Esophagus mucosa (tissue), 1 donor: Measurements from ENCODE around the gene CTNS. TPM values are rescaled to one million over a fixed set of nuclear protein-coding genes. Genes with fewer than 3 reads are reported as not detected.
A peak's percentile ranks its signal among the peaks of the same experiment; 100 is the strongest.

Experiments used
- ATAC-seq: fragments of 200-7000 bp; cut with Tn5 transposase; one replicate; pipeline ENCODE4 v1.9.1; 2020
- total RNA-seq: library from RNA; stranded (reverse); gene quantifications from one replicate; pipeline ENCODE4 v1.2.4, GENCODE V29; 2023
- donor health status: DM: yes; HTN: yes; CAD: no.

The CTNS gene
- total RNA-seq = 4.9 TPM

DNA sequence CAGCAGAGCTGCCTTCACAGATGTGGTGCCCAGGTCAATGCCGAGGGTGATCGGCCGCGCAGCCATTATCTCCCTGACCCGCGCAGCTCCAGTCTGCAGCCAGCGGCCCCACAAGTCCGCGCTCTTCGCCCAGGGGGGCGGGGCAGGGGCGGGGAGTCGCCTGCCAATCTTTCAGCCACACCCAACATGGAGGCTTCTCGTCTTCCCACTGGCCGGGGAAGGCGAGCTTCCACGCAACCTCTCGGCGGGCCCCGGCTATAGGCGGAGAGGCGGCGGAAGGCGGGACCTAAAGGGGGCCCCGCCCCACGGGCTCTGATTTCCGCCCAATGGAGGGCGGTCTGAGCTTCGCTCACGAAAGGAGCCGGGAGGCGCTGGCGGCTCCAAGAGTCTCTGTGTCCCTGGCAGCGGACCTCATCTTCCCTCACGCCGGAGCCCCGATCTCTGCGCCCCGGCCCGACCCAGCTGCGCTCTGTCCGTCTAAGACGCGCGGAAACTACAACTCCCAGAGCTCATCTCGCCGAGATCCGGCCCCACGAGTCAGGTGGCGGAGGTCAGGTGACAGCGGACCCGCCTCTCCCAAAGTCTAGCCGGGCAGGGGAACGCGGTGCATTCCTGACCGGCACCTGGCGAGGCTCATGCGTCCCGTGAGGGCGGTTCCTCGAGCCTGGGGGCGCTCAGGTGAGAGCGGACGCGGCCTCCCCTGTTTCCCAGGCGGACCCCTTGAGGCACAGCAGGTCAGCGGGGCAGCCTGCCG lies at the start of gene CTNS, which contains the start of gene SHPK:
TSS of gene CTNS (plus strand) at position 607 of the 754 bp plus-strand sequence. CDS start 3,447 bp downstream, outside the sequence.
TSS of gene SHPK (minus strand) at position 97 of the 754 bp plus-strand sequence. CDS start at position 66, 31 bp downstream.
- peak; percentile 97 for ATAC-seq

DNA sequence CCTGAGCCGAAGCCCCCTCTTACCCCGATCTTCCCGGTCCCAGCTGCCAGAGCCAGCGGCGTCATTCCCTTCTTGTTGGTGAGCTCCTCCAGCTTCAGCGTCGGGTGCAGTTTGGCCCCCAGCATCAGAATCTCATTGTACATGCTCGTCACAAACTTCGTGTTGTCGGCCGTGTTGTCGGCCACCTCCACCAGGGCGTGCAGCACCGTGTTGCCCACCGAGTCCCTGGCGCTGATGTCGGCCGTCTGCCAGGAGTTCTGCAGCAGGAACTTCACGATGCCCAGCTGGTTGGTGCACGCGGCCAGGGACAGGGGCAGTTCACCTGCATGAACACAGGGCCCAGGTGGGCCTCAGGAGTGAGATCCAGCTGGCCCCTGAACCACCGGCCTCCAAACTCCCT lies 46.8 kb upstream of the CTNS start:
- ATAC-seq = no peak

DNA sequence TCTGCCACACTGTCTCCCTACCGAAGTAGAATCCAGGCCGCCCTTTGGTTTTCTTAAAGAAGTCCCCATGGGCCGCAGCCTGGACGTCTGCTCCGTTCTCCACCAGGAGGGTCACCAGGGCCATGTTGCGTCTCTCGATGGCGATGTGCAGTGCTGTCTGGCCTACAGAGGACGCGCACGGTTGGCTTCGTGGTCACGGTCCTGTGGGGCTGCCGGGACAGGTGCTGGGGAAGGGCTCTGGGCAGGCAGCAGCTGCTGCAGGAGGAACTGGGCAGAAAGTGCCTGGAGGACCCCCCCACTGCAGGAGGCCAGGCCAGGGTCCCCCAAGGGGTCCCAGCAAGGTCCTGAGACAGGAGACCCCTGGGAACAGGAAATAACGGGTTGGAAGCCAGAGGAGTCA lies 46.3 kb upstream of the CTNS start:
- ATAC-seq = no peak

DNA sequence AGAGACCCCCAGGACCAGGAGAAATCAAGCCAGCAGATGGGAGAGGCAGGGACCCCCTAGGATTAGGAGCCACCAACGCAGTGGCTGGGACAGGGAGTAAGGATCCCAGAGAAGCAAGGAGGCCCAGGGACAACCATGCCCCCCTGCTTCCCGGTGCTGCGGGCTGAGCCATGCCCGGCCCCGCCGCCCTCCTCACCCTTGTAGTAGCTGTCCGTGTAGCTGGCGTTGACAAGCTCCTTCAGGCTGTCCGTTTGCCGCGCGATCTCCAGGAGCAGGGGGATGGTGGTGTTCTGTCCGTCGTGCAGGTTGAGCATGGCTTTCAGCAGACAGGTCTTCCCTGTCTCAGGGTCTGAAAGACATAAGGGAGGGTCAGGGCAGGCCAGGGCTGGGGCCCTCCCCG lies 45.8 kb upstream of the CTNS start:
- no peak for ATAC-seq

DNA sequence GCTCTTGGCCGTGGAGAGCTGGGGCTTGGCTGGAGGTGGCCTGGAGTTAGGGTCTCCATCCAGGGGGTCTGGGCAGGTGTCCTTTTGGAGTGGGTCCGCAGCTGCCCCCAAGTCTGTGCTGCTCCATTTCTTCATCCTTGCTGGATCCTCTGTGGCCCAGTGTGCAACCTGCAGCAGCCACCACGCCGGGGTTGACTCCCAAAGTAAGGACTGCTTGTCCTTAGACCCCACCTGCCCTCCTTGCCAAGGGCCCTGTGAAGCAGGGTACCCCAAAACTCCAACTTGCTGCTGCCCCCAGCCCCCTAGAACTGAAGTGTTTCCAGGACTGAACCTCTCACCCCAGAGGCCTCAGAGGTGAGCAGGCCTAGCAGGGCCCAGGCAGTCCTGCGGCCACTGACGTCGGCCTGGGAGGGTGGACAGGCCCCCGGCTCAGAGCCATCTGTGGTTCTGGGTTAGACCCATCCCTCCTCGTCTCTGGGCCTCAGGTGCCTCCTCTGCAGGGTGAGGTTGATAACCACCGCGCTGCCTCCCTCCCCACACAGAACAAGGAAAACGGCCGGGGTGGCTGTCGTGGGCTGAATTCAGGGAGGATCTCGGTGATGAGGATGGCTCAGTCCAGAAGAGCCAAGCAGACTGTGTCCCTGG lies 44.2 kb upstream of the CTNS start:
- ATAC-seq = no peak

DNA sequence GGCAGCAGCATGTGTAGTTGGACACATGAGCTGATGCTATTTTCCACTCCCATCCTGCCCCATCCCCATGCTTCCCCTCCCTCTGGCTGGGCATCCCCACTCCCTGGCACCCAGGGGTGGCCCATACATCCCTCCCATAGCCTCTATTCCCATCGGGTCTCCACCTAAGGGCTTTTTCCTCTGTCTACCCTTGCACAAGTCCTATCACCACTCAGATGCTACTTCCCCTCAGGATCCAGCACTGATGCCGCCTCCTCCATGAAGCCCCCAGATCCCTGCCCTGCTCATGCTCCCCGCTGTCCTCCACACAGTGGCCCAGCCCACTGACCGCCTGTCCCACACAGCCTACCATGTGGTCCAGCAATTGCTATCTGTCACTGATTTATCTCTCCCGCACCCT lies 43.2 kb upstream of the CTNS start:
- ATAC-seq = no peak

DNA sequence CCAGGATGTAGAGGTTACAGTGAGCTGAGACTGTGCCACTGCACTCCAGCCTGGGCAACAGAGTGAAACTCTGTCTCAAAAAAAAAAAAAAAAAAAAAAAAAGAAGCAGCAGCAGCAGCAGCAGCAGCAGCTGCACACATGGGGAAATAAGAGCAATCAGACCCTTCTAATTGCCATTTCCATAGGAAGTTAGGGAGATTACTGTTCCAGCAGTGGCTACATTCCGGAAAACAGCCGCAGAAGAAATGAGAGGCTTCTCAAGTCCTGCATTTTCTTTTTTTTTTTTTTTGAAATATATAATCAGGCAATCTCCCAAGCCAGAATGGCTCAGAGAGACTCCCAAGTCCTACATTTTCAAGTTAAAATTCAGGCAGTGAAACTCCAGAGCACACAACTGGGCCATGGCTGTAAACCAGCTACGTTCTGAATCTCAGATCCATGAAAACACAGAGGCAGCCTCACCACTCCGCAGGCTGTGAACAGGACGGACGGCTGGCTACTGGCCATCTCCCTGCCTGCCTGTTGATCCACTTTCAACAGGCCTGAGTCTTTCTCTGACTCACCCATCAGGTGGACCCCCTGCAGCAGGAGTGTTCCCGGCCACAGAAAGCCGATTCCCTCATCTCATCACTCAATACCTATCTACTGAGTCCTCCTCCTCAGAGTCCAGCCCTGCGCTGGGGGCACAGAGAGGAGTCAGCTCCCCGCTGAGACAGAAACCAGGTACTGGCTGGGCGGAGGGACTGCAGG lies 42.3 kb upstream of the CTNS start:
- no peak for ATAC-seq

DNA sequence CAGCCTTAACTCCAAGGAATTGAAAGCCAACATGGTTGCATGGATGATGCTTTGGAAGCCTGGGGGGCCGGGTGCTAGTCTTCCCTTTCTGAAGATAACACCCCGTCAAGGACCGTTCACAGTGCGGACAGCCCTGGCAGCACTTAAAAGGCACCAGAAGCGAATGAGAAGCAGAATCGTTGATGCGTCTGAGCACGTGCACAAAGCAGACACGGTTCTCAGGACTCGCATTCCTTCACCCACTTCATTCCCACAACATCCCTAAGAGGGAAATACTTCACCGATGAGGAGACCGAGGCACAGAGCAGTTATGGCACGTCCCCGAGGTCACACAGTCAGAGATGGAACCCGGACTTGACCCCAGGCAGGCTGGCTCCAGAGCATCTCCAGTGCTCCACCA lies 41.6 kb upstream of the CTNS start:
- ATAC-seq = no peak

DNA sequence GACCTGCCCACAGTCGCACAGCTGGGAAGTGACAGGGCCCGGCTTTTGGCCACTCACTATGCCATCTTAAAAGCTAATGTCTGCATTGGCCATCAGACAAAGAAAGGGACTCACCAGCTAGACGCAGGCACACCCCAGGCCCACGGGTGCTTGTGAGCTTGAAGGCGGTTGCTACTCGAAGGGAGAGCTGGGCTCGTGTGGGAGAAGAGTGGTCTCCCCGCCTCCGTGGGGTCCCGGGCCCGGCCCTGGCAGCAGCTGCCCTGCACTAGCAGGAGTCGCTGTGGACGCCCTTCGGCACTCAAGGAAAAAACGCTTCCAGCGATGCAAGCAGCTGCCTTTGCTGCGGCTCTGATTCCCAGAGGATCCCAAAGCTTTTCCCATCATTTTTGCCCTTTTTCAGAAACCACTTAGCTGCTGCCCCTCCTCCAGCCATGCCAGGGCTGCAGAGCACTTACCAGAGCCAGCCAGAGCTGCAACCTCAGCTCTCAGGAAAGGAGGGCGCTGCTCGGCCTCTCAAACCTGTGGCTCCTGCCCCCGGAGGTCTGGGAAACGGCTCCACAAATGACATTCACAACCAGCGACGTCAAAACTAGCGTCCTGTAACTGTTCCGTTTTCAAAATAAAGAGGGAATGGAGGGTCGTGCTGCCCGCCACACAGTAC lies 39.6 kb upstream of the CTNS start:
- ATAC-seq = no peak

DNA sequence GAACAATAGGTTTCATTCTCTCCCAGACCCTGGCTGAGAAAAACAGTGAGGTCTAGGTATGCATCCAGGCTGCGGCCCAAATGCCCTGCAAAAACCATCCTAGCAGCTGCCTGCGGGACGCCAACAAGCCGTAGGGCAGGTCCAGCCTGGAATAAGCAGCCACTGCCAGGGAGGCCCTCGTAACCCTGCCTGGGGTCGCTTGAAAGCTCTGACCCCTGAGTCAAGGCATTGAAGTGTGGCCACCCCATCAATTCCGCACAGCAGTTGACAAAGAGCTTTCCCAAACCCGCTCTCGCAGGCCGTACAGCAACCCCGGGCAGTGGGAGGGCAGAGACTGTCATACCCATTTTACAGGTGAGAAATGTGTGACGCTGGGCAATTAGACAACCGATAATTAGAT lies 38.5 kb upstream of the CTNS start:
- no peak for ATAC-seq

DNA sequence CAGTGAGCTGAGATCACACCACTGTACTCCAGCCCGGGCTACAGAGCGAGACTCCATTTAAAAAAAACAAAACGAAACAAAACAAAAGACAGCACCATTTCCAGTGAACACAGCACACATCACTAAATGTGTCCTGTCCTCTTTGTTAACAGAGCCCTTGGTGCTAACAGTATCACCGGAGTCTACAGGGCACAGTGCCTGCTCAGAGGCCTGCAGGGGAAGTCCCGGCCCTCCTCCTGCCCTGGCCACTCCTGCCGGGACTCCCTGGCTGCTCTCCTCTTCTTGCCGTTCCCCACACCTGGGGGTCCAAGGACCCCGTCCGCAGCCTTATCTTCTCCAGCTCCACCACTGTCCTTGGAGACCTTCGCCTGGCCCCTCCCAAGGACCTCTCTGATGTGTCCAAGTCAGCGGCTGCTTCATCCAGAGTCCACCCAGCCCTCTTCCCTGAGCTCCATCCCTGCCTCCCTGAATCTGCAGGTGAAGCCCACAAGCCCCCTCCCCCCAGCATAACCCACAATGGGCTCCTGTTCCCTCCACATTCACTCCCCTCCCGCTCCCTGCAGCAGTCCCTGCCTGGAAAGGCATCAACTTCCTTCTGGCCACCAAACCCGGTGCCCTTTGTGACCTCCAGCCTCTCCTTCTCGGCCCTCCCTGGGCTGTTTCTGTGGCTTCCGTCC lies 35.9 kb upstream of the CTNS start:
- ATAC-seq = no peak

DNA sequence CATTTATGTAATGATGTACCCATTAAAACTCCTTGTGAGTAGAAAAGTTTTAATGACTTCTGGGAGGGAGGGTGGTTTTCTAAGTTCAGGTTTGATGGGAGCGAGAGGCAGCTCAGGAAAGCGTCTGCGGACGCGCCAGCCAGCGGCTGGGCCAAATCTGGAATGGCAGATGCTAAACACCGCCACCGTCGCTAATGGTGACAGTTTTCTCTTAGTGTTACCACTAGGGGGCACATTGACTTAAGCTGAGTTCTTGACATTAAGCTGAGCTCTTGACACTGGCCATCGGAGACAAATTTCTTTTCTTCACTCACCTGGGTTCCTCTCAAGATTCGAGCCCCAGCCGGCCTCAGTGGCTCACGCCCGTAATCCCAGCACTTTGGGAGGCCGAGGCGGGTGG lies 34.1 kb upstream of the CTNS start:
- no peak for ATAC-seq

DNA sequence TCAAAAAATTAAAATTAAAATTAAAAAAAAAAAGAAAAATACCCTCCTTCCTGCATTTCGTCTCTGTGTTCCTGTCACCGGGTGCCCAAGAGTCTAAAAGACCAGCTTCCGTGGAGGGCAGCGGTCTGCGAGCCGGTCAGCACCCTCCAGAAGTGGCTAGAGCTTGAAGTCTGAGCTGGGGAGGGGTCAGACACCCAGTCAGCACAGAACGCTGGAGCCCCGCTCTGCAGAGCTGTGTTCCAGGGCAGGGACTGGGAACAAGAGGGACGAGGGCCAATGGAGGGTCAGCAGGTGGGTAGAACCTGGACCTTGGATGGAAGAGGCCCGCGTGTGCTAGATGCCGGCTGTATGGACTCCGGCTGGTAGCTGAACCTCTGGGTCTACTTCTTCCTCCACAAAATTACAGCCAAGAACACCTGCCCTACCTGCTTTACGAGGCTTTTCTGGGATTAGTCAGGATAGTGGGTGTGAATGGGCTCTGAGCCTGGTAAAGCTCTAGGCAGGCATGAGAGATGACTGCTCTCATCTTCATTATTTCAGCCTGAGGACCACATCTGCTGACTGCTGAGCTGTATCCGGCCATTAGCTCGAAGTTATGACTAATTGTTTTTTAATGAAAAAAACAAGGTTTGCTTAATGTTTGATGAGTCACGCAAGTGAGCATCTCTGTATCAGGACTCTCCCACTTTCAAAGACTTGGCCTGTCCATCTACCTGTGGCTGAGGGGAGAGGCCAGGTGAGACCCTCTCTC lies 33.3 kb upstream of the CTNS start:
- peak; percentile 99 for ATAC-seq

DNA sequence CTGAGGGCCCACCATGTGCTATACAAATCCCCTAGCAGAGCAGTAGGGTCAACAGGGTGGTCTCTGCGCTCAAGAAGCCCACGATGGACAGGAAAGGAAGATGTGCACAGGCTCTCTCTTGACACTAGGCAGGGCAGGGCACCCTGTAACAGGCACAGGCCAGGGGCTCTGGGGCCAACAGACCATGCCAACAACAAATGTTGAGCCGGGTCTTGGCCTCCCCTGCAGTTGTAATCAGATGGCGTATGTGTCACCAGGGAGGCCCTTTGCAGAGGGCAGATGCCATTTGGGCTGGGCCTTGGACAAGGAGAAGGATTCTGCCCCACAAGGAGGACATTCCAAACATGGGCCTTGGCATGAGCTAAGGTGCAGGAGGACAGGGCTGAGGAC lies 32.7 kb upstream of the CTNS start:
- no peak for ATAC-seq

DNA sequence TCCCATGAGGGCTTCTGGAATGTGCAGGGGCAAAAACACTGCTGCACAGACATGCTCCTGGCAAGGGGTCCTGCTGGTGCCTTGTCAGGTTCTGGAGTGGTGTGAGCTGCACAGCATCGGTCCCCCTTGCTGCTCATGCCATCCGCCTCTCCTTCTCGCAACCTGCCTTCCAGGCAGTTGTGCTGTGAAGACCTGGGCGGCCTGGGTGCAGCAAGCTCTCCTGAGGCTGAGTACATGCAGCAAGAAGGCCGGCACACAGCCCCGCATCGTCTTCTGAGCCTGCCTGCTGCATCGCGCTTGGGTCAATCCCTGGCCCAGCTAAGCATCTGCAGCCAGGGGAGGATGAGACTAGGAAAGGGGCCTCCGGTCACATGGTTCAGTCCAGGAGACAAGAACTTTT lies 26.9 kb upstream of the CTNS start:
- peak; percentile 12 for ATAC-seq

DNA sequence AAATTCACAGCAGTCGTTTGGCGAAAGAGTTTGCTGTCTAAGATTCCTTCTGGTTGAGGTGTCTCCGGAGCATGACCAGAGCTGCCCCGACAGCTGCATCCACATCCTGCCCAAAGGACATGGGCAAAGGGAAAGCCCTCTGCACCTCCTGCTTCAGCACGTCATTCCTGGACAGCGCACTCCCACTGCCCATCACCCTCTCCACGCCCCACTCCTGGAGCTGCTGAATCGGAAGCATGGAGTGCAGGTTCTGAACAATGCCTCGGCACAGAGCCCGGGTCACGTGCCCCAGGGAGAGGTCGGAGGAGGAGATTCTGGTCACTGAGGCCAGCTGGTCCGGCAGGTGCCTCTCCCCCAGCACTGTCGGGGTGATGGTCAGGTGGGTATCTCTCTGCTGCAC lies 26.0 kb upstream of the CTNS start:
- no peak for ATAC-seq

DNA sequence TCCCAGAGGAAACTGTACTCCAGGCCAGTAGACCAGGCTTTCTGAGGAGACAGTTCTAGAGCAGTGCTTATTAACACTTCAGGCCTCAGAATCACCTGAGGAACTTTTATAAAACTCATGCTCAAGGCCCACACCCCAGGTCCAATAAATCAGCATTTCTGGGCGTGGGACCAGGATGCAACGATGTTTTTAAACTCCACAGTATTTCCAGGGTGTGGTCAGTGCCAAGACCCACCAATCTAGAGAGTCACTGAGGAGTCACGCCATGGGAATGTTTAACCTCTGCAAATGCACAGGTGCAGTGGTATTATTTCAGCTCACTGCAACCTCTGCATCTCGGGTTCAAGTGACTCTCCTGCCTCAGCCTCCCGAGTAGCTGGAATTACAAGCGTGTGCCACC lies 23.4 kb upstream of the CTNS start:
- no peak for ATAC-seq

DNA sequence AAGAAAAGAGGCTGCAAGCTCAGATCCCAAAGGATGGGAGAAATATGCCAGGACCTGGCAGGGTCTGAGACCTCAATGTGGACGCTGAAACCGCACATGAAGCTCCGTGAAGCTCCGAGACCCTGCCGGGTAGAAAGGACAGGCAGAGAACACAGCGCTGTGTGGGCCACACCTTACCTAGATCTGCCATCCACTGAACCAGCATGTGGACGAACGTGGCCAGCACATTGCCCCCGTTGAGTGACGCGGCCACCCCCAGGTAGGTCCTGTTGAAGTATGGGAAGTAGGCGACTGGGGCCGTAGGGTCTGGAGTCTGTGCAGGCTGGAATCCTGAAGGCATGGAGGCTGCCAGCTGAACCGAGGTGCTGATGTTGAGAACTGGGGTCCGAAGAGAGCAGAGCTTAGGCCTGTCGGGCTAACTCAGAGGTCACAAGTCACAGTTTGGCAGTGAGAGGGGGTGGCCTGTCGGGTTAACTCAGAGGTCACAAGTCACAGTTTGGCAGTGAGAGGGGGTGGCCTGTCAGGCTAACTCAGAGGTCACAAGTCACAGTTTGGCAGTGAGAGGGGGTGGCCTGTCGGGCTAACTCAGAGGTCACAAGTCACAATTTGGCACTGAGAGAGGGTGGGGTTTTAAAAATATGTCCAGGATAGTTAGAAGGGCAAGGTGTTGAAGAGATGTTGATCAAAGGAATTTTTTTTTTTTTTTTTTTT lies 21.2 kb upstream of the CTNS start:
- no peak for ATAC-seq

DNA sequence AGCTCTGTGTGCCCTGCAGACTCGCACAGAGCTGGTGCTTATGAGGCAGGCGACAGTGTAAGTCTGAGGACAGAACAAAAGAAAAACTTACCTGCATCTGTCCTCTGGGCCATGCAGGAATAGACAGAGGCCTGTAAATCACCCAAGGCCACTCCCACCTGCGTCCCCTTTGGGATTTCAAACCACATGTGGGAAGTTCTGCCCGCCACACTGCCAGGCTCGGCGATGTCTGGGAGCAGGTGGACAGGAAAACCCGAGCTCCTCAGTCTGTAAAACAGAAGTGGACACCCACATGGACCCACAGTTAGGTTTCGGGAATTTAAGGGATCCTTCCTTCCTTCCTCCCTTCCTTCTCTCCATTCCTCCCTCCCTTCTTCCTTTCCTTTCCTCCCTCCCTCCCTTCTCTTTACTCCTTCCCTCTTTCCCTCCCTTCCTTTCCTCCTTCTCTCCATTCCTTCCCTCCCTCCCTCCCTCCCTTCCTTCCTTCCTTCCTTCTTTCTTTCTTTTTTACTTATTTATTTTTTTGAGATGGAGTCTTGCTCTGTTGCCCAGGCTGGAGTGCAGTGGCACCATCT lies 15.3 kb upstream of the CTNS start:
- ATAC-seq = no peak

DNA sequence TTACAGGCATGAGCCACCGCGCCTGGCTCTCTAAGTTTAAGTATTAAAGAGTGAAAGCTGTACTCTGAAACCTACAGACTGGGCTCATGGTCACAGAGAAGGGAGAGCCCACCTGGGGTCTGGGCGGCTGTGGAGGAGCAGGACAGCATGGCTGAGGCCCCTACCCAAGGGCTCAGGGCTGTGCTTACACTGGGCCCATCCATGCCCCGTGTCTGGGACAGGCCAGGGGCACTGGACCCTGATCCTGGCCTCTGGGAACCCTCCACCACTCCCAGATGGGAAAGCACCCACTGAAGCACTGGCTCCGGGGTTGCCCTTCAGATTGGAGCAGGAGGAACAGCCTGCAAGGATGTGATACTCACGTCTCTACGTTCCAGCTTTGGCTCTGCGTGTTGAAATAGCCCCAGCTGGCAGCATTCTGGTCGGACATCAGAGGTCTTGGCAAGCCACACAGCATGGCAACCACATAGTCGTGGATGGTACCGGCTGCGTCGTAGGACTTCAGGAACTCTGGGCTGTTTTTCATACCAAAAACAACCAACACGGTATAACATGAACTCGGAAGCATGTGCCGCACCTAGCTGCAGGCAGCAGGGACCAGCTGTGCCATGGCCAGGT lies 13.5 kb upstream of the CTNS start:
- ATAC-seq = no peak
